Keratinocyte (primary cell): ENCODE data around the gene GNAL.

Experiments
- CTCF ChIP-seq, 3 experiments: IDR thresholded peaks in 1 of 3; conservative IDR thresholded peaks in 1 of 3; optimal IDR thresholded peaks in 1 of 3; 2 replicates in 2 of 3; 3 replicates in 1 of 3; pipeline versions ENCODE3 to v1.5.1; 2011; ENCODE audit warnings: low read length in 3 of 3, mild to moderate bottlenecking in 3 of 3, moderate library complexity in 2 of 3, control low read depth in 1 of 3, inconsistent platforms in 1 of 3; ENCODE audit not compliant: insufficient read depth in 2 of 3; ENCODE audit errors: extremely low read depth in 1 of 3
- EZH2 ChIP-seq: IDR thresholded peaks from one replicate; pipeline ENCODE4 v1.6.1; 2012; ENCODE audit warnings: inconsistent platforms, mild to moderate bottlenecking, low read length, moderate library complexity

GRCh38 chr18:11927497-11927896, 238.4 kb downstream of the GNAL start:
- no peak for TF ChIP-seq CTCF (optimal IDR thresholded peaks at IDR 0.05 in 1 of 3, IDR thresholded peaks at IDR 0.05 in 1 of 3, conservative IDR thresholded peaks at IDR 0.05 in 1 of 3; ENCODE audit: extremely low read depth in 1 of 3, insufficient read depth in 2 of 3, low read length in 3 of 3)
- TF ChIP-seq EZH2 = no peak
